Choroid plexus epithelial cell (primary cell): ENCODE results near the gene AGR3.

ENCODE experiments used
- DNase-seq: peaks from one replicate; pipeline ENCODE4 v3.0.0-alpha.2; 2010; ENCODE audit warnings: low read depth
- H3K4me3 ChIP-seq: 2 replicates; pipeline ENCODE4 v1.5.1; 2011; ENCODE audit warnings: low read depth, mild to moderate bottlenecking, control low read depth, low read length, moderate library complexity
- TF ChIP-seq, protein P1 (sequence below): conservative IDR thresholded peaks from 2 replicates; pipeline ENCODE4 v1.5.1; 2011; ENCODE audit warnings: low read depth, mild to moderate bottlenecking, control low read depth, inconsistent platforms, low read length, moderate library complexity

AGR3 gene

DNA sequence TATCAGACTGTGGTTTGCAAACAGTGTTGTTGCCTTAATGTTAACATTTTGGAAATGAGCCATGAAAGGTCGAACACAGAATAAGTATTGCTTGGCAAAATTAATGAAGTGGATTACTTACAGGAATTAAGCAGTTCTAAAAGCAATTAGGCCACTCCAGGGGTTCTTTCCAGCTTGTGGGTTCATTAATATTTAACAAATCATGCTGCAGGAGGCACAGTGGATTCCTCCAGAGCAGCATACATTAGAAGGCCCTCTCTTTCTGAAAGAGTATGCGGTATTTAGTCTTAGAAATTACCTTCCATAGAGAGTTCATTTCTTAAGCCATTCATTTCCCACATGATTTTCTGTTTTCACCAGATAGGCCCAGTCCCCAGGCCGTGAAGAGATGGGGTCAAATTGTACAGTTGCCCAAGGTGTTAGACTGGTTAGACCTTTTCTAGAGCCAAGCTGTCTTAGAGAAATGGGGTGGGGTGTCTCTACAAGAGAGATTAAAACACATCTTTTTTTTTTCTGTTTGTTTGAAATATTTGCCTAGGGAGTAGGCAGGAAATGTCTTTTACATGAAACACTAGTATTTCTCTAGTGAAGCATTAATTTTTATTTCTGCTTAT lies 40.0 kb upstream of the AGR3 start:
- H3K4me3 ChIP-seq, result no peak overlapping the region
- TF ChIP-seq, protein P1, sequence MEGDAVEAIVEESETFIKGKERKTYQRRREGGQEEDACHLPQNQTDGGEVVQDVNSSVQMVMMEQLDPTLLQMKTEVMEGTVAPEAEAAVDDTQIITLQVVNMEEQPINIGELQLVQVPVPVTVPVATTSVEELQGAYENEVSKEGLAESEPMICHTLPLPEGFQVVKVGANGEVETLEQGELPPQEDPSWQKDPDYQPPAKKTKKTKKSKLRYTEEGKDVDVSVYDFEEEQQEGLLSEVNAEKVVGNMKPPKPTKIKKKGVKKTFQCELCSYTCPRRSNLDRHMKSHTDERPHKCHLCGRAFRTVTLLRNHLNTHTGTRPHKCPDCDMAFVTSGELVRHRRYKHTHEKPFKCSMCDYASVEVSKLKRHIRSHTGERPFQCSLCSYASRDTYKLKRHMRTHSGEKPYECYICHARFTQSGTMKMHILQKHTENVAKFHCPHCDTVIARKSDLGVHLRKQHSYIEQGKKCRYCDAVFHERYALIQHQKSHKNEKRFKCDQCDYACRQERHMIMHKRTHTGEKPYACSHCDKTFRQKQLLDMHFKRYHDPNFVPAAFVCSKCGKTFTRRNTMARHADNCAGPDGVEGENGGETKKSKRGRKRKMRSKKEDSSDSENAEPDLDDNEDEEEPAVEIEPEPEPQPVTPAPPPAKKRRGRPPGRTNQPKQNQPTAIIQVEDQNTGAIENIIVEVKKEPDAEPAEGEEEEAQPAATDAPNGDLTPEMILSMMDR, result no peak
- peak; percentile 30 for DNase-seq

DNA sequence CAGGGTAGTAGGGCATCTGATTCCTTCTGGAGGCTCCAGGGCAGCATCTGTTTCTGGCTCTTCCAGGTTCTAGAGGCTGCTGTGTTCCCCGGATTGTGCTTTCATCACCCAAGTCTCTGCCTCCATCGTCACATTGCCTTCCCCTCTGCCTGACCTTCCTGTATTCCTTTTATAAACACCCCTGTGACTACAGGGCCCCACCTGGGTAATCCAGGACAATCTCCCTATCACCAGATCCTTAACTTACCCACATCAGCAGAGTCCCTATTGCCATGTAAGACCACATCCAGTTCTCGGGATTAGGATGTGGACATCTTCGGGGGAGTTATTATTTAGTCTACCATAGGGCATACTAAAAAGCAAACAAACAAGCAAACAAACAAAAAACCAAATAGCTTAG lies 39.4 kb upstream of the AGR3 start:
- H3K4me3 ChIP-seq, result no peak overlapping the region
- TF ChIP-seq, protein P1, result no peak
- DNase-seq, result no peak

DNA sequence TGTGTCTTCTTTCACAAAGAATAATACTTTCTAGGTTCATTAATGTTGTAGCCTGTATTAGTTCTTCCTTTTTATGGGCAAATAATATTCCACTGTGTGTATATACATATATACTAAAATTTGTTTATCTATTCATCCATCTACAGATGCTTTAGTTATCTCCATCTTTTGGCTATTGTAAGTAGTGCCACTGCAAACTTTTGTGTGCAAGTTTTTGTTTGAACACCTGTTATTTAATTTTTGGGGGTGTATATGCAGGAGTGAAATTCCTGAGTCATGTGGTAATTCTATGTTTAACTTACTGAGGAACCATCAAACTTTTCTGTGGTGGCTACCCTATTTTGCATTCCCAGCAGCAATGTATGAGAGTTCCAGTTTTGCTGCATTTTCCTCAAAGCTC lies 37.7 kb upstream of the AGR3 start:
- DNase-seq, result no peak
- TF ChIP-seq, protein P1, result no peak
- H3K4me3 ChIP-seq, result no peak overlapping the region

DNA sequence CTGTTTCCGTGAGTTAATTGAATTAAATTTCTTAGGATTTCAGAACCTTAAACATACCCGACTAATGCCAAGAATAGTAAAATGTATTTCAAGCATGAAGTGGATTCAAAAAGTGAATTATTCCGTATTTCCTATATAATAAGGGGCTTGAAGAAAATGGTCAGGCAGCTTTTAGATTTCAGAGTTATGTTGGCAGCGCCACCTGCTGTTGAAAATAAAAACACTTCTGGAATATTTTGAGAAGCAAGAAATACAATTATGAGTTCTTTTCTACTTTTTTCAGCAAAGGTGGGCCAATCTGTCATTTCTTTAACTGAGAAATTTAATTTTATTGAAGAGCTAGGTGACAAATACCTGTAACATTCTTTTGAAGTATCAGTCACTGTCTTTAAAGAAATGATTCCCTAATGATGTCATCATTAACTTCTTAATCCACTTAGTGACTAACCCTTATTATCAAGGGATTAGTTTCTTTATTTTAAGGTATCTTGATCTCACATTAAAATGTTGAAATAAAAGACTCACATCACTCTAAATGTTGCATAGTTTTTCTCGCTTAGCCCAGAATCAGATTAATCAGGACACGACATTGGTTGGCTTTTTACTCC lies 36.6 kb upstream of the AGR3 start:
- peak; percentile 76 for DNase-seq
- no peak overlapping the region for H3K4me3 ChIP-seq
- TF ChIP-seq, protein P1, result peak; percentile 67

DNA sequence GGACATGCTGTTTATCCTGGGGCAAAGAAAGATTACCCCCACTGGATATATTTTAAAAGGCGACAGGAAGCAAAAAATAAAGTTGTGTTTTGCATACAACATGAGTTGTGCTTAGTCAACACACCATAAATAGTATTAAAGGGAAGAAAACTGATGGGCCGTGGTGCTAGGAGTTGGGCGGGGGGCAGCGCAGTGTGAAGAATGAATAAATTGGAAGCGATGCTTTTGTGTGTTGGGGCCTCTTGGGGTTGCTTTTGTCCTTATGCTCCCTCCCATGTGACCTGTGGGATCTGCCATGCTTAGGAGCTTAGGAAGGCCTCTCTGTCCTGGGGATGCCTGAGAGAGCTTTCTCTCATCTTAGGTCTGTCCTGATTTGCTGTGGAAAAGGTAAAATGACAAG lies 35.0 kb upstream of the AGR3 start:
- no peak overlapping the region for H3K4me3 ChIP-seq
- DNase-seq, result no peak
- TF ChIP-seq, protein P1, result no peak

DNA sequence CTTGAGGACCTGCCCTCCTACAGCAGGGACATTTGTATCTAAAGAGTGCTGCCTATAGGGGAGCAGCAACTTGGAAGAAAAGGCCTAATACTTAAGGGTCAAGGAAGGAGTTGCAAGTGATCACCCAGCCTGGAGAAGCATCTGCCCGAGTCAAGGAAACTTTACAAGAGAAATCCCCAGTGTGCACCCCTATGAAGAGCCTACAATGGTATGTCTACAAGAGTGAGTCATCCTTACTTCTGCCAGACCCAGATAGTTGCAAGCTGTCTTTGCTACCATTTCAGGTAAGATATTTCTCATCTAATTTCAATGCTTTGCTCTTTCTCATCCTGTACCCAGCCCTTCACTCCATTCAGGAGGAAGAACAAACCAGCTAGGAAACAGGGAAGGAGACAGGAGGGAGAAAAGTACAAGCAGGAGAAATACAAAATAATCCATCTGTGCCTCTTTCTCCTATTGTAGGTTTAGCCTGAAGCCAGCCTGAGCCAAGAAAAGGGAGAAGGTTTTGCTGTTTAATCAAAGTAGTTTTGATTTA lies 34.4 kb upstream of the AGR3 start:
- peak overlapping the region; percentile 29 for H3K4me3 ChIP-seq
- TF ChIP-seq, protein P1, result no peak
- DNase-seq, result peak; percentile 96

DNA sequence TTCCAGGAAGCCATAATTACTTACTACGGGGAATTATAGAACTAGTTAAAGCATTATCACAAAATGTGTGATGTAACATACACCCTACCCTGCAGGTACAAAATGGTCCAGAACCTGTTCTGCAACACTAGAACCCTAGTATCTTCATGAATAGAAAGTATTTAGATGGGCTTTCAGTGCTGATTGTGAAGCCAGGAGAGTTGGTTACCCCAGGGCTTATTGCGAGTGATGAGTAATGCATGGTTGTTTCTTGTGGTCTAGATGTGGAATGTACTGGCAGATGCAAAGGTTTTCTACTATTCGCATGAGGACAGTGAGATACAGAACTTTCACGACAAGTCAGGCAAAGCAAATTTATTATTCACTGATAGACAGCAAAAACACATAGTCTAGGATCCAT lies 33.6 kb upstream of the AGR3 start:
- TF ChIP-seq, protein P1, result no peak
- DNase-seq, result peak; percentile 97
- no peak overlapping the region for H3K4me3 ChIP-seq
